ENCODE results near the gene RCBTB1.

Gene RCBTB1

GRCh38 chr13:49625392-49626079 is 40.2 kb upstream of the RCBTB1 start:
- no peak for TF ChIP-seq CTCF (IDR thresholded peaks at IDR 0.05)

GRCh38 chr13:49624229-49624628 is 38.9 kb upstream of the RCBTB1 start:
- no peak for TF ChIP-seq CTCF (IDR thresholded peaks at IDR 0.05)

- no peak for TF ChIP-seq CTCF (IDR thresholded peaks at IDR 0.05)
Observed at GRCh38 chr13:49622174-49622946, 37.0 kb upstream of the RCBTB1 start.

- TF ChIP-seq CTCF (IDR thresholded peaks at IDR 0.05) = no peak
Observed at GRCh38 chr13:49620170-49620621, 34.8 kb upstream of the RCBTB1 start.

GRCh38 chr13:49616676-49617065 is 31.3 kb upstream of the RCBTB1 start:
- no peak for TF ChIP-seq CTCF (IDR thresholded peaks at IDR 0.05)

GRCh38 chr13:49615836-49616675 is 30.7 kb upstream of the RCBTB1 start:
- TF ChIP-seq CTCF (IDR thresholded peaks at IDR 0.05) = no peak

- no peak for TF ChIP-seq CTCF (IDR thresholded peaks at IDR 0.05)
Observed at GRCh38 chr13:49610176-49610575, 24.8 kb upstream of the RCBTB1 start.

All from LNCAP (cell line).